Ovary (tissue), 9 donors: ENCODE results near the gene THRA. TPM values are rescaled to one million over a fixed set of nuclear protein-coding genes. Genes with fewer than 3 reads are reported as not detected.

Experiments
- DNase-seq, 5 donors: peaks; one replicate each; pipeline ENCODE4 v3.0.0-alpha.2; 2019 to 2020
- H3K27ac ChIP-seq, 2 donors: fragments of 200-600 bp; one replicate each; pipeline versions ENCODE4 v1.5.1 to v1.8.0; 2019 to 2022
- H3K27me3 ChIP-seq: fragments of 200-600 bp; one replicate; pipeline ENCODE4 v1.8.0; 2022
- H3K36me3 ChIP-seq: fragments of 200-600 bp; sonication (generic); one replicate; pipeline ENCODE4 v1.5.1; 2019
- H3K4me1 ChIP-seq: one replicate; pipeline ENCODE4 v1.8.1; 2013; ENCODE audit warnings: mild to moderate bottlenecking, moderate library complexity; ENCODE audit not compliant: insufficient read depth
- H3K4me3 ChIP-seq: fragments of 200-600 bp; sonication (generic); one replicate; pipeline ENCODE4 v1.5.1; 2017
- H3K9me3 ChIP-seq, 2 donors: fragments of 200-600 bp in 1 of 2; sonication (generic) in 1 of 2; one replicate each; pipeline versions ENCODE4 v1.5.1 to v1.8.1; 2013 to 2019; ENCODE audit warnings: mild to moderate bottlenecking in 1 of 2, moderate library complexity in 1 of 2
- CTCF ChIP-seq, 3 donors: fragments of 450-650 bp in 2 of 3; fragments of 200-600 bp in 1 of 3; IDR thresholded peaks; one replicate each; pipeline versions ENCODE4 v1.5.1 to v1.8.0; 2016 to 2022; ENCODE audit warnings: antibody characterized with exemption in 3 of 3, mild to moderate bottlenecking in 1 of 3
- EP300 ChIP-seq: sonication (generic); formaldehyde crosslinking; IDR thresholded peaks from one replicate; pipeline ENCODE4 v1.6.1; 2017; ENCODE audit warnings: antibody characterized with exemption
- POLR2A ChIP-seq: fragments of 450-650 bp; IDR thresholded peaks from one replicate; pipeline ENCODE4 v1.6.1; 2017; ENCODE audit warnings: antibody characterized with exemption, mild to moderate bottlenecking, moderate library complexity
- WGBS, 3 donors: extraction: QIAGEN DNeasy Blood & Tissue Kit in 1 of 3; methylation state at CpG; one replicate each; pipeline versions ENCODE4 v1.1.5 to v1.1.7; 2013 to 2017; 5-methylcytosine and 5-hydroxymethylcytosine counted together
- intact Hi-C, 4 donors: fragments of 100-400 bp; cut with DNase I; formaldehyde crosslinking; loops; one replicate each; pipeline versions ENCODE4 v1.11.0 to v1.15.1; 2022 to 2023
- polyA plus RNA-seq, 2 donors: library from polyadenylated mRNA; stranded (reverse); fragments of 200-250 nt in 1 of 2; fragments of 350-450 nt in 1 of 2; fragmentation: Illumina TruSeq in 1 of 2; extraction: RNeasy Lipid Tissue Mini Kit (QIAGEN cat#74804) in 1 of 2; gene quantifications; one replicate each; pipeline ENCODE4 v1.2.3, GENCODE V29; 2013 to 2014
- total RNA-seq, 7 donors: library from RNA; depleted of rRNA in 2 of 7; stranded (reverse); fragments of >200 nt in 2 of 7; fragmentation: NEBNext Ultra II Directional in 3 of 7; extraction: Animal tissue kit (Norgen Biotek cat#: 25700) in 3 of 7; gene quantifications; one replicate each; pipeline versions ENCODE4 v1.1.0 to v1.2.4, GENCODE V29; 2016 to 2023
- donor health status: DM: no; HTN: no; CAD: no; lungs with moderate emphysema.
- donor health status: DM: no; HTN: no; CAD: no.
- donor health status: Bipolar disorder and iron deficiency.
- donor health status: DM: yes; HTN: yes; CAD: no.
- donor health status: DM: no; HTN: no; CAD: no.
- donor health status: DM: yes; HTN: yes; CAD: no.

The THRA gene
- total and polyA plus RNA-seq, 9 donors = 51.4 to 129 (median 87.2) TPM

GRCh38 chr17:40074175-40074512, 11.4 kb downstream of the THRA start:
- intact Hi-C loops = loop anchor here in 2 of 4 donors (5.0 kb wide), 2 partner anchors 33 to 38 kb away; no protein-coding TSS in a partner anchor
- no peaks in the 10 kb centered on the region for H3K36me3 ChIP-seq
- no peak overlapping the region for H3K4me3 ChIP-seq
- 71 to 84% (median 77%) methylated on average over 7 to 8 of the region's 8 CpGs for WGBS, 3 donors
- peaks cover 52% of the 10 kb centered on the region for H3K4me1 ChIP-seq
- no peaks in the 10 kb centered on the region for H3K27me3 ChIP-seq
- DNase-seq = peak in 1 of 5 donors; percentile 41
- no peaks in the 10 kb centered on the region for H3K9me3 ChIP-seq
- peak overlapping the region; percentile 89 to 91 for H3K27ac ChIP-seq
- no peak for TF ChIP-seq EP300
- TF ChIP-seq CTCF (IDR thresholded peaks at IDR 0.05) = no peak
- TF ChIP-seq POLR2A = no peak

- no peak overlapping the region for H3K4me3 ChIP-seq
- 24 to 36% (median 24%) methylated on average over 6 of the region's 6 CpGs for WGBS, 3 donors
- no peaks in the 10 kb centered on the region for H3K27me3 ChIP-seq
- peak overlapping the region in 1 of 2 donors; percentile 89 for H3K27ac ChIP-seq
- no peak for DNase-seq
- H3K4me1 ChIP-seq = peaks cover 47% of the 10 kb centered on the region
- no peaks in the 10 kb centered on the region for H3K36me3 ChIP-seq
- intact Hi-C loops = loop anchor here in 2 of 4 donors (5.0 kb wide), 2 partner anchors 32 to 37 kb away; no protein-coding TSS in a partner anchor
- no peaks in the 10 kb centered on the region for H3K9me3 ChIP-seq
- TF ChIP-seq EP300 (no peak), POLR2A (no peak), CTCF (IDR thresholded peaks at IDR 0.05) (no peak)
Observed at GRCh38 chr17:40074871-40075200, 12.1 kb downstream of the THRA start.

GRCh38 chr17:40075201-40075941, 12.6 kb downstream of the THRA start:
- Histone ChIP-seq H3K36me3 (no peaks in the 10 kb centered on the region), H3K4me3 (no peak overlapping the region), H3K9me3 (no peaks in the 10 kb centered on the region), H3K27me3 (no peaks in the 10 kb centered on the region), H3K4me1 (peaks cover 42% of the 10 kb centered on the region), H3K27ac (peak overlapping the region; percentile 50 to 89)
- TF ChIP-seq POLR2A = no peak
- TF ChIP-seq CTCF (IDR thresholded peaks at IDR 0.05) = peak; percentile 70 to 85 (median 85)
- intact Hi-C loops = no loop called here
- DNase-seq = peak; percentile 65 to 83 (median 80)
- 6 to 19% (median 6%) methylated on average over 10 to 11 of the region's 11 CpGs for WGBS, 3 donors

- Histone ChIP-seq H3K36me3 (no peaks in the 10 kb centered on the region), H3K27ac (peak overlapping the region in 1 of 2 donors; percentile 89), H3K27me3 (no peaks in the 10 kb centered on the region), H3K4me1 (peaks cover 36% of the 10 kb centered on the region), H3K9me3 (no peaks in the 10 kb centered on the region), H3K4me3 (no peak overlapping the region)
- DNase-seq = no peak
- TF ChIP-seq CTCF (IDR thresholded peaks at IDR 0.05) (no peak), POLR2A (no peak), EP300 (no peak)
- 21 to 33% (median 31%) methylated on average over 8 of the region's 8 CpGs for WGBS, 3 donors
- intact Hi-C loops = loop anchor here in 1 of 4 donors (2.0 kb wide), 1 partner anchor 55 kb away; no protein-coding TSS in a partner anchor
Observed at GRCh38 chr17:40075942-40076498, 13.3 kb downstream of the THRA start.
